HPDE6-E6E7 (cell line): ENCODE results near the gene ZNF862.
"Not testable (repeated sequence)": the region's sequence is repeated elsewhere in the genome, so short reads cannot be mapped to it uniquely, and the experiment has no call there.

Source experiments
- DNase-seq: peaks from one replicate; pipeline ENCODE4 v3.0.0; 2011; ENCODE audit warnings: missing footprints; ENCODE audit errors: extremely low spot score

ZNF862 gene

DNA sequence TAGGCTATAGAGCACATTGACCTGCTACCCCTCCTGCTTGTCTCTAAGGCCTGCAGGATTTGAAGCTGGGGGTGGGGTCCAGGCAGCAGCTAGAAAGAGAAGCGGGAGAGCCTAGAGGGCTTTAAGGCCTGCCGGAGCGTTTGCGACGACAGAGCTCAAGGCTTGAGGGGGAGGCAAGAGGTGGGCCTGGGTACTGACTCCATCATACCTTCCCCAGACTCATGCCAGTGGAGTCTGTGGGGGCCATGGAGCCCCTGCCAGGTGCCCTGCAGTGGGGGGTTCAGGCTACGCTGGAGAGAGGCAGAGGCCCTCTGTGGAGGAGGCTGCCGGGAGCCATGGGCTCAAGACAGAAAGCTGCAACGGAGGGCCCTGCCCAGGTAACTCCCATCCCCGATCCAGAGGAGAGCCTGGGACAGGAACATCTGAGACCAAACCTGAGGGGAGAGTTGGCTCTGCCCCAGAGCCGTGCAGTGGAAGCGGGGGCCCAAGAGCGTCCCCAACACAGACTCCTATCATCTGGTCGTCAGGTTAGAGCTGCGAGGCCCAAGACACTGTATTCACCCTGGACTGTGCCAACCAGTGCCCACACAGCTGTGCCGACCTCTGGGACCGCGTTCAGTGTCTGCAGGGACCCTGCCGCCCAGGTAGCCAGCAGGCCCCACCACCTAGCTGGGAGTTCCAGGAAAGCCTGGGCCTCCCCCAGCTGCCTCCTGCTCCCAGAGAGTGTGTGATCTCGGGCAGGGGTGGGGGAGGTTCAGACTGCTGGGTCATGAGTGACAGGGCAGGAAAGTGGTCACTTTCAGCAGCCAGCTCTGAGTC lies 13.2 kb upstream of the ZNF862 start:
- DNase-seq, result no peak

- no peak for DNase-seq
Observed at GRCh38 chr7:149825567-149826343, 12.4 kb upstream of the ZNF862 start.

DNA sequence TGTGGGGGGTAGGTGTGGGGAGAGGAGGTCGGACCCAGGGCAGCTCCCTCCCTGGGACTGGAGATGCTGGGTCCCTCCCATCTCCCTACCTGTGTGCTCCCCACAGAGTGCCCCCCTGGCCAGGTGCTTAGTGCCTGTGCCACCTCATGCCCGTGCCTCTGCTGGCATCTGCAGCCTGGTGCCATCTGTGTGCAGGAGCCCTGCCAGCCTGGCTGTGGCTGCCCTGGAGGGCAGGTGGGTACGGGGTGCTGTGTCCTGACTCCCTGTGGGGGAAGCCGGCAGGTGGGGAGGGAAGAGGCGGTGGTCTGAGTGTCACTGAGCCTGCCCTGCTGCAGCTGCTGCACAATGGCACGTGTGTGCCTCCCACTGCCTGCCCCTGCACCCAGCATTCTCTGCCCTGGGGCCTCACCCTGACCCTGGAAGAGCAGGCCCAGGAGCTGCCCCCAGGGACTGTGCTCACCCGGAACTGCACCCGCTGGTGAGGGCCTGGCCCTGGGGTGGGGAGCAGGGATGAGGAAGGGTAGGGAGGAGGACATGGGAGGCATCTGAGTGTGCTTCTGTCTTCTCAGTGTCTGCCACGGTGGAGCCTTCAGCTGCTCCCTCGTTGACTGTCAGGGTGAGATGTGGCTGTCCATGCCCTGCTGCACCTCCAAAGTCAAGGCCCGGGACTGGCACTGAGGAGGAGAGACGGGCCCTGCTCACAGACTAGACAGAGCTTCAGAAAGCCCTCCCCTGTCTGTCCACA lies 11.7 kb upstream of the ZNF862 start:
- DNase-seq, result no peak

DNA sequence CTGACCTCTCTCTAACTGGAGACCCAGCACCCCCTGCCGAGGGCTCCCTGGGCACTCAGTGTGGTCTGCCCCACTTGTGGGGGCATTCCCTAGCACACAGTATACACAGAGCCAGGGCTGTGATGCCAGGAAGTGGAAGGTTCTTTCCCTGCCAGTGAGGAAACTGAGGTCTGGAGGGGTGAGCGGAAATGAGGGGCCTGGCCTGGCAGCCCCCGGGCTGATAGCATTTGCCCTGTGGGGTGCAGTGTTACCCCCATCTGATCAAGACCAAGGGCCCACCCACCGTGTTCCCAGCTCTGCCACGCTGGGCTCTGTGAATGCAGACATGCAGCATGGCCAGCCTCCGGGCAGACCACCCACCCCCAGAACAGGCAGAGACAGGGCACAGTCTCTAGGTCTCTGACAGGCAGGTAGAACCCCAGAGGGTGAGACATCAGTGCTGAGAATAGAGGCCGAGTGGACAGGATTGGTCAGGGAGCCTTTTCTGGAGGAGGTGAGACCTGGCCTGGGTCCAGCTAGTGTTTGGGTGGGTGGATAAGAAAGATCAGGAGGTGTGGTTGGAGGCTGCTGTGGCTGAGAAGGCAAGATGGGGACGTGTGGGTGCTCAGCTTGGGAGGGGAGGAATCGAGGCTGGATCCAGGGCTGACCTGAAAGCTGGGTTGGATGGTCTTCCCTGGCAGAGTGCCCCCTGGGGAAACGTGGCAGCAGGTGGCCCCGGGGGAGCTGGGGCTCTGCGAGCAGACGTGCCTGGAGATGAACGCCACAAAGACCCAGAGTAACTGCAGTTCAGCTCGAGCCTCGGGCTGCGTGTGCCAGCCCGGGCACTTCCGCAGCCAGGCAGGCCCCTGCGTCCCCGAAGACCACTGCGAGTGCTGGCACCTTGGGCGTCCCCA lies 10.8 kb upstream of the ZNF862 start:
- DNase-seq, result no peak

DNA sequence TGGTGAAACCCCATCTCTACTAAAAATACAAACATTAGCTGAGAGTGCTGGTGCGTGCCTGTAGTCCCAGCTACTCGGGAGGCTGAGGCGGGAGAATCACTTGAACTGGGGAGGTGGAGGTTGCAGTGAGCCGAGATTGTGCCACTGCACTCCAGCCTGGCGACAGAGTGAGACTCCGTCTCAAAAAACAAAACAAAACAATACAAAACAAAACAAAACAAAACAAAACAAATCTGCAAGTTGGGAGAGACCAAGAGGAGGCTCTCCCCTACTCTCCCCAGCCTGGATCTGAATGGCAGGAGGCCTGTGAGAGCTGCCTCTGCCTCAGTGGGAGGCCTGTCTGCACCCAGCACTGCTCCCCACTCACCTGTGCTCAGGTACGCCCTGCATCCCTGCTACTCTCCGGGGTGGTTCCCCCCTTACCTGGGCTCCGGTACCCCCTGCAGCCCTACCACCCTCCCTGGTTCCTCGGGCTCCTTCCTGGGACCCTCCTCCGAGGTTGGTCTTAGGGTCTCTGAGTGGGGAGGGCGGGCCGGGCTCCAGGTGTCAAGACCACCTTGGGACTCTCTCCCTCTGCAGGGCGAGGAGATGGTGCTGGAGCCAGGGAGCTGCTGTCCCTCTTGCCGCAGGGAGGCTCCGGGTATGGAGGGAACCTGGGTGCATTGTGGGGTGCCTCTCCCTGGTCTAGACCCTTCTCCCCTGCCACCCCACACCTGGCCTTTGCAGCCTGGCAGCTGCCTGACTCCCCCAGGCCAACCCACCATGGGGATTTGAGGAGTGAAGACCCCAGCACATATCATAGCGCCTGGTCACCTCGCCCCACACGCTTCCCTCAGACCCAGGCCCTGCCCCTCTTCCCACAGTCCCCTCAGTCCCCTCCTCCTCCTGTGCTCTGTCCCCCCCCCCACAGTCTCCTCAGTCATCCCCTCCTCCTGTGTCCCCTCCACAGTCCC lies 9.5 kb upstream of the ZNF862 start:
- DNase-seq, result no peak

GRCh38 chr7:149830527-149830926 lies 7.6 kb upstream of the ZNF862 start:
- DNase-seq, result not testable (repeated sequence)

DNA sequence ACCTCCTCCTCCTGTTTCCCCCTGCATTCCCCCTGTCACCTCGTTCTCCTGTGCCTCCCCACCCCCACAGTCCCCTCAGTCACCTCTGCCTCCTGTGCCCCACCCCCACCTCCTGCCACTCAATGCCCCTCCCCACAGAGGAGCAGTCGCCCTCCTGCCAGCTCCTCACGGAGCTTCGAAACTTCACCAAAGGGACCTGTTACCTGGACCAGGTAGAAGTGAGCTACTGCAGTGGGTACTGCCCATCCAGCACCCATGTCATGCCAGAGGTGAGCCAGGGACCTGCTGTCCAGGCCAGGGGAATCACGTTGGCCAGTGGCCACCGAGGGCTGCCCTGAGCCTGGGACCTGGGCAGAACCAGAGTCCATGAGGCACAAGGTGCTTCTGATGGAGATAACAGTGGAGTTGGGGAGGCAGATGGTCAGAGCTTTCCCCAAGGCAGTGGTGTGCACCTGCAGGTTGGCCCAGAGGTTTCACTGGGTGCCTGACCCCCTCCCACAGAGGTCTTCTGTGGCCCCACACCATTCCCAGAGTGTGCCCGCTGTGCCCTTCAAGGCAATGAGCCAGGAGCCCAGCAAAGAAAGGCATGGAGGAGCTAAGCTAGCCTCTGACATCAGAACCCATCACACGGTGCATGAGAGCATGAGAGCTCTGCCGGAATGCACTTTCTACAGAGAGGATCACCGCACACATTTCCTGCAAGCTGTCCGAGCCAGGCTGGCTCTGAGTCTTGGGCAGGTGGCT lies 7.0 kb upstream of the ZNF862 start:
- no peak for DNase-seq

GRCh38 chr7:149831741-149832219 lies 6.4 kb upstream of the ZNF862 start:
- no peak for DNase-seq

DNA sequence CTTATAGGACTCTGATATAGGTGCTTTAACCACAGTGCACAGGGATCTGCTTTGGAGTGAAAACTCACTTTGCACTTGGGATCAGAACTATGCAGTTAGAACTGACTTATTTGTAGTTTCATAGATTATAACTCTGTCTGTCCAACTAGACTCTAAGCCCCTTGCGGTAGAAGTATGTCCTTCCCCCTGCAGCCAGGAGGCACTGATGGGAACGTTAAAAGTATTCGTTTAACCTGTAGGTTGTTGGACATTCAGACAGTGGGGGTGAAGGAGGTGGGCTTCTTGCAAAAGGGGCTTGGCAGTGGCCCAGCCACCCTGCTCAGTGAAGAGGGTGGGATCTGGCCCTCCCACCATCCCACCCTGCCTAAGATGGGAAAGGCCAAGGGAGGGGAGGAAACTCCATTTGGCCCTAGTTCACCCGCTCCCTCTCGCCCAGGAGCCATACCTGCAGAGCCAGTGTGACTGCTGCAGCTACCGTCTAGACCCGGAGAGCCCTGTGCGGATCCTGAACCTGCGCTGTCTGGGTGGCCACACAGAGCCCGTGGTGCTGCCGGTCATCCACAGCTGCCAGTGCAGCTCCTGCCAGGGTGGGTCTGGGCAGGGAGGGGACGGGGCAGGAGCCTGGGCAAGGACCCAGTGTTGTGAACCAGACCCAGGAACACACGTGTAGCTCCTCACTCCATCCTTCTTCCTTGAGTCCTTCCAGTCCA lies 5.7 kb upstream of the ZNF862 start:
- no peak for DNase-seq

GRCh38 chr7:149833495-149834130 lies 4.6 kb upstream of the ZNF862 start:
- DNase-seq, result no peak

DNA sequence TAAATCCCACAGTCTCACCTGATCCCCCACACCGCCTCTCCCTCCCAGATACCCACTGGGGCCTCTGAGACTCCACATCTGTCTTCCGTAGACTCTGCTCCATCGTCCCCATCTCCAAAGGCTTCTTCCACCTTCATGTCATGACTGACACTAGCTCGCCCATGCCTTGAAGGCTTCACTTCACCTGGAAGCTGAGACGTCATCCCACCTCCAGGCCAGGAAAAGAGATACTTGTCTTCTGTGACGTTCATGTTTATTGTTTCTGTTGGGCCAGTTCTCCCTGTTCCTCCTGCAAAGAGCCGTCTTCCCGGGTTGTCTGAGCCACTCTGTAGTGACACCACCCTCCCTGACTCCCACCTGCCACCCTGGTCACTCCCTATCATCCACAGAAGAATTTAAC lies 3.6 kb upstream of the ZNF862 start:
- no peak for DNase-seq

DNA sequence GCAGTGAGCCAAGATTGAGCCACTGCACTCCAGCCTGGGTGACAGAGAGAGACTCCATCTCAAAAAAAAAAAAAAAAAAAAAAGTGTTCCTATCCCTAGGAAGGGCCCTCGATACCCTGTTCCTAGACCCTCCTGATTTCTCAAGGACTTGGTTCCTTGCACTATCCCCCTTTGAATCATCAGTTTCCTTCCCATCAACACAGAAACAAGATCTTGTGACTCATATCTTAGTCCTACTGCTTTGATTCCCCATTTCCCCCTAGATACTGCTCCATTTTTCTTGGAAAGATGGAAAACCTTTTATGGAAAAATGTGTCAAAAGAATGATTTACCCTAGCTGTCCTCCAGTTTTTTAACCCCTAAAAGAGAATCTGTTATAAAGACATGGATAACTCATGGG lies 1.7 kb upstream of the ZNF862 start:
- no peak for DNase-seq

DNA sequence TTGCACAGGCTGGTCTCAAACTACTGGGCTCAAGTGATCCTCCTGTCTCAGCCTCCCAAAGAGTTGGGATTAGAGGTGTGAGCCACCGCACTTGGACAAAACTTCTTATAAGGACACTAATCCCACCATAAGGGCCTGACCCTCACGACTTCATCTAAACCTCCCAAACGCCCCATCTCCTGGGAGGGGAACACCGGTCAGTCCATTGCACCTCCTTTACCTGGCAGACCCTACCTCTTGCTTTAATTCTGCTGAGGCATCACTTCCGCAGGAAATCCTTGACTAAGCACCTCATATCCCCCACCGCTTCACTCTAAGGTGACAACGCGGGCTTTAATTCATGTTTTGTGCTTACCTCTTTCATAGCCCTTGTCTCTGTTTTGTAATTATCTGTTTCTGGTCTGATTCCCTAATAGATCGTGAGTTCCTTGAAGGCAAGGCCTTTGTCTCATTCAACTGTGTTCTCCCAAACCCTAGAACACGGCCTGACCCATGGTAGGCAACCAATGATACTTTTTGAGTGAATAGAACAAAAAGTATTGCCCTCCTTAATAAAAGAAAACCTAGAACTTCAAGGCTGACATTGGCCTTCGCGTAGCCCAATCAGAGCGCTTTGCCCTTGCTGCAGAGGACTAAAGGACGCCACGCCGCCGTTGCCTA lies 481 bp upstream of the ZNF862 start:
- DNase-seq, result no peak

- no peak for DNase-seq
Observed at GRCh38 chr7:149838992-149839408, 825 bp downstream of the ZNF862 start.

DNA sequence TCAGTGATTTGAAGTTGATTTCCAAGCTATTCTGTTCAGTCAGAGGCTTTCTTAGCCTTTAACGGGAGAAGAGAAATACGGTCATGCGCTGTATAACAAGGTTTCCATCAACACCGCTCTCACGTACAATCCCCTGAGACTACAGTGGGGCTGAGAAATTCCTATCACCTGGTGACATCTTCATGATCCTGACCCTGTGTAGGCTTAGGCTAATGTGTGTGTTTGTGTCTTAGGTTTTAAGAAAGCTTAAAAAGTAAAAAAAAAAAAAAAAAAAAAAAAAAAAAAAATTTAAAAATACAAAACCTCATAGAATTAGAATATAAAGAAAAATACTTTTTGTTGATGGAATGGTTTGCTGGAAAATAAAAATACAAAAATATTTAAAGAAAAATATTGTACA lies 1.8 kb downstream of the ZNF862 start:
- no peak for DNase-seq

GRCh38 chr7:149843566-149843965 lies 5.4 kb downstream of the ZNF862 start:
- no peak for DNase-seq

DNA sequence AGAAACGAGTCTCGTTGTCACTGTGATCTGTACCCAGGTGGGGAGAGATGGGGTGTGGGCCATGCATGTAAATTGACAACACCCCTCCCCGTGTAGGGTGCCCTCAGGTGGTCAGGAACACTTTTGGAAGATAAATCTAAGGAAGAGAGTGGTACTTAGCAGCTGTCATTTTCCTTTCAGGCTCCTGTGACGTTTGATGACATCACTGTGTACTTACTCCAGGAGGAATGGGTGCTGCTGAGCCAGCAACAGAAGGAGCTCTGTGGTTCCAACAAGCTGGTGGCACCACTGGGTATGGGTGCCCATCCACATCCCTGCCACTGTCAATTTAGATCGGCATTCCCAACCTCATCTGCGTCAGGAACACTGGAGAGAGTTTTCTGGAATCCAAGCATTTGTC lies 6.3 kb downstream of the ZNF862 start:
- no peak for DNase-seq
